Measurements from ENCODE around the gene CCSER1.
"Not testable (repeated sequence)": the region's sequence is repeated elsewhere in the genome, so short reads cannot be mapped to it uniquely, and the experiment has no call there.

CCSER1 gene

GRCh38 chr4:90840828-90841227 is 713.6 kb downstream of the CCSER1 start:
- no peak for DNase-seq (ENCODE audit: low spot score)

- DNase-seq (ENCODE audit: low spot score) = no peak
These were observed 714.5 kb downstream of the CCSER1 start for GRCh38 chr4:90841676-90842075.

DNA sequence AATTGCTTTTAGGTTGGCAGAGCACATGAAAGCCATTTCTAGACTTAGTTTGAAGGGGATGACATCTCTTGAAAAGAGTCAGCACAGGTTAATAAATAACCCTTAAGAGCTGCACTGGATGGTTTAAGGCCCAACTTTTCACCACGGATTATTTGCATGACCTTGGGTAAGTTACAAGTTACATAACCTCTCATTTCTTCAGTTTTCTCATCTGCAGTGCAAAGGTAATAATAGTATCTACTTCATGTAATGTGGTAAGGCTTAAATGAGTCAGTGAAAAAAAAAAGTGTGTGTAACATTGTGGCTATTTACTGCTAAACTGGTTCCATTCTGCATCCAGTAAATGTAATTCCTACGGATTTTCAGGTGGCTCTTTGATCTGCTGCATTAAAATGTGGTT is 715.8 kb downstream of the CCSER1 start:
- DNase-seq (ENCODE audit: low spot score) = peak; percentile 10

DNA sequence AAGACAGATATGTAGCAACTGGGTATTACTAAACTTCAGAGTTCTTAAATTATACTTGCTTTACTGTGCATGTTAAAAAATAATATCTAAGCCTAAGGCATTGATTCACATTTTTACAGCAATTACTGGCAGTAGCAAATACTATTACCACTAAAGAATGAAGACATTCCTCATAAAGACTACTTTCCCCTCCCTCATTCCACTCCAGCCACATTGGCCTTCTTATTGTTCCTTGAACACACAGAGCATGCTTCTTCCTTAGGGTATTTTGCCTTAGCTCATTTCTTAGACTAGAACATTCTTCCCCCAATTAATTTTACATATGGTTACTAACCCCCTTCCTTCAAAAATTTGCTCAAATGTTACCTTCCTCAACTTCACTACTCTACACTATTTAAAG is 717.0 kb downstream of the CCSER1 start:
- DNase-seq (ENCODE audit: low spot score) = no peak

- no peak for DNase-seq (ENCODE audit: low spot score)
These were observed 718.6 kb downstream of the CCSER1 start for GRCh38 chr4:90845777-90846176.

- DNase-seq (ENCODE audit: low spot score) = no peak
These were observed 725.0 kb downstream of the CCSER1 start for GRCh38 chr4:90852237-90852636.

DNA sequence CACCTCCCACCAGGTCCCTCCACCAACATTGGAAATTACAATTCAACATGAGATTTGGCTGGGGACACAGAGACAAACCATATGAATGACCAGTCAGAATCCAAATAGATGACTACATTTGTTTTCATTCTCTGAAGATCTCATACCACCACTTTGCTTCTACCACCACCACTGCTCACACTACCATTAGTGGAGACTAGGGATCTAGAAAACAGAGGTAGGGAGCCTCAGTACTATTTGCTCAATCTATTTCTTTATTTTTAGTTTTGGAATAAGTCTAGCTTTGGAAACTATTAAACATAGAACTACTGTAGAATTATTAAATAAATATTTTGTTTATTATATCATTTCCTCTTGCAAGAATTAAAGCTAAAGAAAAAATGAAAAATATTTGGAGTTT is 727.9 kb downstream of the CCSER1 start:
- no peak for DNase-seq (ENCODE audit: low spot score)

DNA sequence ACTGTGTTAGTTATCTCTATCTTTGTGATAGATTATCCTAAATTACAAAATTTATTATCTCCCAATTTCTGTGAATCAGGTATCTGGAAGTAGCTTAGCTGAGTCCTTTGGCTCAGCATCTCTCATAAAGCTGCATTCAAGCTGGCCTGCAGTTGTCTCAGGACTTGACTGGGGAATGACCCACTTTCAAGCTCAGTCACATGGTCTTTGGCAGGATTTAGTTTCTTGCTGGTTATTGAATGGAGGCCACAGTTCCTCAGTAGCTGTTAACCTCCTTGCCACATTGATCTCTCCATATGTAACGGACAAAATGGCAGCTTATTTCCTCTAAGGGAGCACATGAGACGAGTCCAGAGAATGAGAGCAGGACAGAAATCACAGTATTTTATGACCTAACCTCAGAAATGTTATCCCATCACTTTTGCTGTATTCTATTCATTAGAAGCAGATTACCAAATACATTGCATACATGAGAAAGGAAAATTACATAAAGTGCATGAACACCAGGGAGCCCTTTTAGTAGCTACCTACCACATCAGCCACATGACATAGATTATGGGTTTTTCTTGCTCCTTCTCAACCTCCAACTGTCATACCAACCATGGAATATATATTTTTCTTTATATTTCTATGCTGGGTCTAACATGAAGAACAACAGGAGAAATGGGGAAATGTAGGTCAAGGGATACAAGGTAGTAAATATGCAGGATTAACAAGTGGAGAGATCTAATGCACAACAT is 730.1 kb downstream of the CCSER1 start:
- DNase-seq (ENCODE audit: low spot score) = no peak

- no peak for DNase-seq (ENCODE audit: low spot score)
These were observed 748.6 kb downstream of the CCSER1 start for GRCh38 chr4:90875791-90876190.

DNA sequence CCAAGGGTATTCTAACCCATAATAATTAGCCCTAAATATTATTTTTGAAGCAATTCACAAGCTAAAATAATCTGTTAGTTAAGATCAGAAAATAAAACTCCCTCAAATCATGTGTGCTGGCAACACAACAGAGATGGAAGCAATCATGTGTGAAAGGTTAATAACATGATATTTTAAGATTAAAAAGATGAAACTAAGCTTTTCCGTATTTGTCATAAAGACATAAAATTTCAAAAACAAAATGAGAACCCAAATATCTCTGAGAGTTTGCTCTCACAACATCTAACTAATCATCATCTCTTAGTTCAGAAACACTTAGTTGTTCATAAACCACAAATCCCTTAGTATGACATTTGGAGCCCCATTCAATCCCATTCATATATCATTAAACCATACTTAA is 749.1 kb downstream of the CCSER1 start:
- no peak for DNase-seq (ENCODE audit: low spot score)

GRCh38 chr4:90883519-90883918 is 756.3 kb downstream of the CCSER1 start:
- DNase-seq (ENCODE audit: low spot score) = no peak

- DNase-seq (ENCODE audit: low spot score) = no peak
These were observed 761.4 kb downstream of the CCSER1 start for GRCh38 chr4:90888571-90888970.

DNA sequence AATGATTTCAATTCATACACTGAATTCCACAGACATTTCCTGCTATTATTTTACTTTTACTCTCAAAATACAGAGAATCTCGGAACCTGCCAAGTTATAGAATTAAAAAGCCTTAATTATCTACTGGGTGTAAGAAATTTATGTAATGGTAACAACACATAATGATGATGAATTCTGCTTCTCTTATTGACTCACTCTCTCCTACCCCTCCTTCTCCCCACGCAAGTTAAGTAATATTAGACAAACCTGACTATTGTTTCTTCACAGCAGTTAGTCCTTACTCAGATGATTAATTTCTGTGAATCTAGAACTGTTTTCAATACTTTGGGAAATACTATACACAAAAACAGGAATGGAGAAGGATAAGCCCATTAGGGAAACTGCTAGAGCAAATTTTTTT is 762.0 kb downstream of the CCSER1 start:
- no peak for DNase-seq (ENCODE audit: low spot score)

GRCh38 chr4:90903413-90903812 is 776.2 kb downstream of the CCSER1 start:
- not testable (repeated sequence) for DNase-seq (ENCODE audit: low spot score)

GRCh38 chr4:90904021-90904420 is 776.8 kb downstream of the CCSER1 start:
- DNase-seq (ENCODE audit: low spot score) = no peak

DNA sequence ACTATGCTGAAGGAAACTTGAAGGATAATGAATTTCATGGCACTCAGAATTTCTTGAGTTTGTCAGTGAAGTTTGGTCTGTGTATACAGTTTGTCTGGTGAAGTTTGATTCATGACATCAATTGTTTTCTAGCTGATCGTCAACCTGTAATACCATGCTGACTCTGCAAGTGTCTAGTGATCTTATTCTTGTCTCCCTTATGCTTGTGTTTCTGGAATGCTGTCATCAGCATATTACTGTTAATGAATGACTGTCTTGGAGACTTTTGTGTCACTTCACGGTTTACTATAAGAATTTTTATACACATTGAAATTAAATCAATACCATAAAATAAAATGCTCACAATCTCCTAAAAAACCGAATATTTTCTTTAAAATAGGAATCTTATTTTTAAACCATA is 779.0 kb downstream of the CCSER1 start:
- no peak for DNase-seq (ENCODE audit: low spot score)

DNA sequence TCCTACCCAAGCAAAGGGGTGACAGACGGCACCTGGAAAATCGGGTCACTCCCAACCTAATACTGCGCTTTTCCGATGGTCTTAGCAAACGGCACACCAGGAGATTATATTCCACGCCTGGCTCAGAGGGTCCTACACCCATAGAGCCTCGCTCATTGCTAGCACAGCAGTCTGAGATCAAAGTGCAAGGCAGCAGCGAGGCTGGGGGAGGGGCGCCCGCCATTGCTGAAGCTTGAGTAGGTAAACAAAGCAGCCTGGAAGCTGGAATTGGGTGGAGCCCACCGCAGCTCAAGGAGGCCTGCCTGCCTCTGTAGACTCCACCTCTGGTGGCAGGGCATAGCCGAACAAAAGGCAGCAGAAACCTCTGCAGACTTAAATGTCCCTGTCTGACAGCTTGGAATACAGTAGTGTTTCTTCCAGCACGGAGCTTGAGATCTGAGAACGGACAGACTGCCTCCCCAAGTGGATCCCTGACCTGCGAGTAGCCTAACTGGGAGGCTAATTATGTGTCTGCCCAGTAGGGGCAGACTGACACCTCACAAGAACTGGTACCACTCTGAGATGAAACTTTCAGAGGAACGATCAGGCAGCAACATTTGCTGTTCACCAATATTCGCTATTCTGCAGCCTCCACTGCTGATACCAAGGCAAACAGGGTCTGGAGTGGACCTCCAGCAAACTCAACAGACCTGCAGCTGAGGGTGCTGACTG is 784.7 kb downstream of the CCSER1 start:
- DNase-seq (ENCODE audit: low spot score) = not testable (repeated sequence)

DNA sequence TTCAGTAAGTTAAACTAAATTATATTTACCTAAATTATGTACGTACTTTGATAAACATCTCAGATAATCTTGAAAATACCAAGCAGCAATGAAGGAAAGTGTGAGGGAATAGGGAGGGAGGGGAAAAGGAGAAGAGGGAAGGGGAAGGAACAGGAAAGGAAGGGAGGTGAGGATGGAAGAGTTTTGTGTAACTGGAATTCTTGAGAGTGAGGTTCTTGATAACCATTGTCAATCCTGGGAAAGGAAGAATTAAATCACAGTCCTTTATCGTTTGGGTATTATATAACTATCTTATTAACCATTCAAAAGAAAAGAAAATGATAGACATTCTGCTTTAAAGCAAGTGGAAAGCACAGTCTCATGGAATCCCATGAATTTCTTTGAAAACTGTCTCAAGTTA is 795.0 kb downstream of the CCSER1 start:
- no peak for DNase-seq (ENCODE audit: low spot score)

- no peak for DNase-seq (ENCODE audit: low spot score)
These were observed 799.8 kb downstream of the CCSER1 start for GRCh38 chr4:90926957-90927356.

GRCh38 chr4:90943311-90943710 is 816.1 kb downstream of the CCSER1 start:
- no peak for DNase-seq (ENCODE audit: low spot score)

GRCh38 chr4:90946945-90947344 is 819.8 kb downstream of the CCSER1 start:
- no peak for DNase-seq (ENCODE audit: low spot score)

GRCh38 chr4:90950385-90950841 is 823.2 kb downstream of the CCSER1 start:
- no peak for DNase-seq (ENCODE audit: low spot score)

DNA sequence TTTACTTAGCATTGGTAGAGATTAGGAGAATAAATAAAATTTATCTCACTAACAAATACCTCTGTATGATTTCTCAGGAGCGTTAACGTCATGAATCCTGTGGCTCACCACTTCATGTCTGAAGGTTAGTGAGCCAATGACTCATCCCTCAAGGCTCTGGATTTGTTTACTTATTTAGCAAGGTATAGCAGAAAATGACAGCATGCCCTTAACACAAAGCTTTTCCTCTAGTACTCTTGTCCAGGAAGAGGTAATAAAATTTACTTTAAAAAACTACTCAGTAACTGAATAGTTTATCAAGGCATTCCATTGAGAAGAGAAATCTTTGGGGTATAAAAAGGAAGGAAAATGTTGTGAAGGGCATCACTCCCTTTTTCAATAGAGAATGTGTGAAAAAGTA is 823.8 kb downstream of the CCSER1 start:
- no peak for DNase-seq (ENCODE audit: low spot score)
